NCI-H2196 treated with DMSO at 0.1 percent for 48 hours (cell line): ENCODE measurements around the gene PAX8.

Source experiments
- DNase-seq: peaks from one replicate; lab custom pipeline; 2025; ENCODE audit not compliant: unreplicated experiment; lab: John Stamatoyannopoulos, UW

Gene PAX8

DNA sequence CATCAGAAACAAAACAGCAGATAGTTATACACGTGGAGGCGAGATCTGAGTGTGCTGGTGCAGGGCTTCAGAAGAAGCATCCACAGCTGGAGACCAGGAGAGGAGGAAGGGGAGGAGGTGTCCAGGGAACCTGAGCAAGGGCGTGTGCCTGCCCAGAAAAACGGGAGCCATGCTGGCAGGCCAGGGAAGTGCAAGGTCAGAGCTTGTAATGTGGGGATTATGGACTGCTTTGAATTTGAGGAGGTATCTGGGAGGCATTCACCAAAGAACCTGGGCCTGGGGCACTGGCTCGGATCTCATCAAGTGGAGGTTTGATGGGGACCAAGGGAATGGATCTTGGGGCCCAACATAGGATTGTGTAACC, 92.3 kb downstream of the PAX8 start:
- no peak for DNase-seq

DNA sequence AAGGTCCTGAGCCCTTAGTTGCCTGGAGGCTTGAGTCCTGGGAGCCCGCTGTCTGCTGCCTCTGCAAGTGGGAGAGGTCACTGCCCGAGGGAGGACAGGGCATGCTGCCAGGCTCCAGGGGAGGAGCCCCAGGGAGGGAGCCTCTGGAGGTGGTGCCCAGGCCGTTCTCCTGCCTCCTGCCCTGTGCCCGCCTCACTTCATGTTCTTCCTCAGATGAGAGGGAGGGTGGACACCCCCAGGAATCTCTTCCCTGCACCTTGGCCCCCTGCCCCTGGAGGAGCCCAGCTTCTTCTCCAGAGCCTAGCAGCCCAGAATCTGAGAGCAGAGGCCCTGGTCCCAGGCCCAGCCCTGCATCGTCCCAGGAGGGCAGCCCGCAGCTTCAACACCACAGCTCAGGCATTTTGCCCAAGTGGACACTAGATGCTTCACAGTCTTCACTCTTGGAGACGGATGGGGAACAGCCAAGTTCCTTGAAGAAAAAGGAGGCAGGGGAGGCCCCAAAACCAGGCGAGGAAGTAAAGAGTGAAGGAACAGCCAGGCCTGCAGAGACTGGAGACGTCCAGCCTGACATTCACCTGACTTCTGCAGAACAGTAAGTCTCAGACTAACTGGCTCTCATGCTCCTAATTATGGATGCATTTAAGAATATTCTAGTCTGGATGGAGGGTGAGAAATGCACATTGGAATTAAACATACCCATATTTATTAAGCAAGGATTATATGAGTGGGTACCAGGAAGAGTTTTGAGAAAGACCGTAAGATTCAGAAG, 92.9 kb downstream of the PAX8 start:
- DNase-seq: no peak

DNA sequence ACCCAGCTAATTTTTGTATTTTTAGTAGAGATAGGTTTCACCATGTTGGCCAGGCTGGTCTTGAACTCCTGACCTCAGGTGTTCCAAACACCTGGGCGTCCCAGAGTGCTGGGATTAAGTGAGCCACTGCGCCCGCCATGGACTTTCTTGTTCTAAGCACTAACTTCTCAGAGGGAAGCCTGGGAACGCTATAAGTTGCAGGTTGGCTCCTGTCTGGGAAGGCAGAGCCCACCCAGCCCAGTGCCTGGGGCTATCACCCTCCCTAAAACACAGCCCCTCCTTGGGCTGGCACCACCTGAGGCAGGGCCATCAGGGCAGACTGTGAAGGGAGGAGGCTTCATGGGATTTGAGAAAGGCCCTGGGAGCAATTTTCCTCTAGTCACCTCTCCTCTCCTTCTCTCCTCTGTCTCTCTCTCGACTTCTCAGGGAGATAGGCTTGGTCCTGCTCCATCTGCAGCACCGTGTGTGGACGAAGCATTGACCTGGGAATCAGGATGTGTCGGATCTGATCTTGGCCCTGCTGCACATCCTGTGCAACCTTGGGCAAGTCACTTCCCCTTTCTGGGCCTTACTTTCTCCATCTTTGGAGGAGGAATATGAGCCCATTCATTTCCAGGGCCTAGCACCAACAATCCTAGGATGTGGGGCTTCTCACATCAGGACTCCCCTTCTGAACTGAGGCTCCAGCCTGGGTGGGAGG, 94.0 kb downstream of the PAX8 start:
- no peak for DNase-seq

GRCh38 chr2:113183703-113184102, 95.0 kb downstream of the PAX8 start:
- DNase-seq: no peak

DNA sequence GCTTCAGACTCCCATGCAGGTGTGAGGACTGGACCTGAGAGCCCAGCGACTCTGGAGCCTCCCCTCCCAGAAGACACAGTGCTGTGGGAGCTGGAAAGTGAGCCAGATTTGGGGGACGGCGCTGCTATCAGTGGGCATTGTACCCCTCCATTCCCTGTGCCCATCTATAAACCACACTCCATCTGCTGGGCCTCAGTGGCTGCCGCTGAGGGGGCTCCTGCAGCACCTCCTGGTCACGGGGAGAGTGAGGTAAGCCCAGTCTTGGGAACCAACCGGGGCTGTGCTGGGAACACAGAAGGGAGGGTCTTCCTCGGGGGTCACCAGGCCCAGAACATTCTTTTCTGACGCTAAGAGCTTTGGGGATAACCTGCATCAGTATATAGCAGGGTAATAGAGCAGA, 95.5 kb downstream of the PAX8 start:
- DNase-seq: no peak

- DNase-seq: no peak
These were observed 96.1 kb downstream of the PAX8 start for GRCh38 chr2:113182471-113183260.

DNA sequence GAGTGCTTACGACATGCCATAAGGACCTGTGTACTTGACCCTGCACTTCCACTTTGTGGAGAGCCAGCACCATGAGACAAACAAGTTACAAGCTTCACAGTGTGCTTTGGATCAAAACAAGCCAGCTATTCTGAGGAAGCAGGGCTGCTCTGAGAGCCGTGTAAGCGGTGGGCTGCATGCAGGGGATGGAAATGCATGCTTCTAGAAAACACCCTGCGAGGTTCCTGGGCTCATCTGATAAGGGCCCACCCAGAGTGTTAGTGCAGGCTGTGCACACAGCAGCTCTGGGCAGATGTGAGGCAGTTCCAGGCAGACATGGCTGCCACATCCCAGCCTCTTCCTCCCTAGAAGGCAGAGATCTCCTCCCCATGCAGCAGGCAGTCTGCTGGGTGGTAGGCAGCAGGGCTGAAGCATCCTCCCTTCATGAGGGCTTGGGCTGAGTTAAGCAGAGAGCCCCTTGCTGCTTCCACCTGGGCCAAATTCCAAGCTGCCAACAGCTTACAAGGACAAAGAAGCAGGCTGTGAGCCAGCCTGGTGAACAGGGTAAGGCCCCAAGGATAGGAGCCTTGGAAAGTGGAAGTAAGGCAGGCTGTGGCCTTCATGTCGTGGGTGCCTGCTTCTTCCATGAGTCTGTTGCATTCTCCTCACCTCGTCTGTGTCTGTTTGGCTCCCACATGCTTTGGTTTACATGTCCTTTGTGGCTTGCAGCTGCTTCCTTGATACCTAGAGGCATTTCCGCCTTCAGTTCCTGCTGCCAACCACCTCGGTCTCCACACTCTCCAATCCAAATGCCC, 97.3 kb downstream of the PAX8 start:
- DNase-seq: no peak

DNA sequence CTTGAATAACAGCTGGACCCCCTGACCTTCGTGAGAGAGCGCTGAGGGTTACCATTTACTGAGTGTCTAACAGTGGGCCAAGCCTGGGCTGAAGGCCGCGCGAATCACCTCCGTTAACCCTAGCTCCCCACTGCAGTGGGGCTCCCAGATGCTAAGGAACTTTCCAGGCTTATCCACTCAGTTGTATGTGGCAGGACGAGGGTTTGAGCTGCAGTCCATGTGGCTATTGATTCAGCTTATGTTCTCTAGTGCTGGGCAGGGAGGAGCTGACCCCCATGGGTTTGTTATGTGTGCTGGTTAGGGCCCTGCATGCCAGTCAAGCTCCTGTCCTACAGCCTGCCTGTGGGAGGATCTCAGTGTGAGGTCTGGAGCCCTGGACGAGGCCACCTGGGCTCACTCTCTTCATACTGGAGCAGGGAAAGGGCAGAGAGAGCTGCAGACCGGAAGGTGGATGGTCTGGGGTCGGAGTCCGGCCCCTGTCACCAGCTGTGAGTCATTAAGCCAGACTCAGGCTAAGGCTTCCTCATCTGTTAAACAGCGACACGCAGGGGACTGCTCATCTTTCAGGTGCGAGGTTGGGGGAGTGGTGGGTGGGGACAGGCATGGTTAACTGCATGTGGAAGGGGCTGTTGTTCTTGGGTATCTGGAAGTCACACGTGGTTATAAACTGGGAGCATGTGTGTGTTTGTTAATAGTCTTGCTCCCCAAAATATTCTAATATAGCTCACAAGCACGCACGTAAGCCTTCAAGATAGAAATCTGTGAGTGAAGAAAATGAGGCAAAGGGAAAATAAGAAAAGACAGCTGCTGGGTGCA, 98.4 kb downstream of the PAX8 start:
- DNase-seq: no peak

GRCh38 chr2:113179446-113180045, 99.2 kb downstream of the PAX8 start:
- no peak for DNase-seq

DNA sequence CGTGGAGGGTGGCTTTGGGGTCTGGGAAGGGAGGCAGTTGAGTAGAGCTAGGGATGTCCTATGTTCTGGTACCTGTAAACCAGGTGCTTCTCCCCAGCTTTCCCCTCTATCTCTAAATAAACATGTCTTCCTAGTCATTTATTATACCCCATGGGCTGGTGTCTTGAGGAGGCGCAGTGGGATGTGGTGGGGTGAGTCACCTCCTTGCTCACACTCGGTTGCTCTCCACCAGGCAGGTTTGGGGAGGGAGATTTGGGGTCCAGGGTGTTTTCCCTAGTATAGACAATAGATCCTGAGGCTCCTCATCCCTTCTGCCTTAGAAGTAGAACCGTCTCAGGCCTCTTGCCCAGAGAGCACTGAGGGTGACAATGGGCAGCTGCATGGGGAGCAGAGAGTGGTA, 99.8 kb downstream of the PAX8 start:
- DNase-seq: no peak

GRCh38 chr2:113178069-113178746, 100.5 kb downstream of the PAX8 start:
- DNase-seq: no peak

- no peak for DNase-seq
These were observed 101.9 kb downstream of the PAX8 start for GRCh38 chr2:113176696-113177355.

DNA sequence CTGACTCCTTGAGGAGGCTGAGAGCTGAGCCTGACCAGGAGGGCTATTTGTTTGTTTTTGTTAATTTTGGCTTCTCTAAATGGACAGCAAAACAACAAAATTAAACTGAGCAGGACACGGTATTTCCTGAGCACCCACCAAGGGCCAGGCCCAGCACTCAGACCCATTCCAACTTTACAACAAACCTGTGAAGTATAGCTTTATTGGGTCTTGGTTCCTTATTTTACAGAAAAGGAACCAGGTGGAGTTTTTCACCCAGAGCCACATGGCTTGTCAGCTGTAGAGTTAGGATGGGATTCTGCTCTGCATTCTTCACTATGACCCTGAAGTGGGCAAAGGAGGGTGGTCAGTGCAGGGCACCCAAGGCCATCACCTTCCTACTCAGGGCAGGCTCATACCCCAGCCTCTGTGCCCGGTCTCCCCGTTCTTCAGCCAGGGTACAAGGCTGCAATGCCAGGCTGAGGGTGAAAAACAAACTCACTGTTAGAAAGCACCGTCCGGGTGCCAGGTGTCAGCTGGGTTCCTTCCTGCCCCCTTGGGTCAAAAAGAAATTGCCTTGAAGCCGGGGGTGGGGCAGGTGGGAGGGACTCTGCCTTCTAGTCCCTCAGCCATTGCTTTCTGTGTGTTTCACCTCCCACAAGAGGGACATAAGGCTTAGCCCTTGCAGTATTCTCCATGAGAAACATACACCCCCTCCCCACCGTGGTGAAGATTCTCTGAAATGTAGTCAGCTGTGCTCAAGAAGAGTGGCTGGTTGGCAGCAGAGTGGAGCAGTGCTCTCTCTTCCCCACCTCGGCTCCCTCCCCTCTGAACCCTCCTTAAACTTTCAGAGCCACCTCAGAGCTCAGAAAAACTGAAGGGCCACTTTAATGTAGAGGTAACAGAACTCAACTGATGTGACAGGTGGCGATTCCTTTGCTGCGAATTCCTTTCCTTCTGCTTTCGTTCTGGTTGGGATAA, 102.7 kb downstream of the PAX8 start:
- no peak for DNase-seq

- no peak for DNase-seq
These were observed 103.6 kb downstream of the PAX8 start for GRCh38 chr2:113175042-113175628.

- no peak for DNase-seq
These were observed 104.4 kb downstream of the PAX8 start for GRCh38 chr2:113174376-113174750.

GRCh38 chr2:113173542-113174375, 105.0 kb downstream of the PAX8 start, which contains the start of gene PSD4:
Gene PSD4 (plus strand): TSS chr2:113173971. CDS start chr2:113182457, 8,486 bp downstream.
- DNase-seq: no peak
